PC-3 (cell line): ENCODE measurements around the gene FAM200B. TPM values are rescaled to one million over a fixed set of nuclear protein-coding genes. Genes with fewer than 3 reads are reported as not detected.

Experiments
- ATAC-seq: fragments of 200-7000 bp; cut with Tn5 transposase; 2 replicates; pipeline ENCODE4 v1.9.1; 2020; ENCODE audit warnings: mild to moderate bottlenecking, moderate library complexity
- BruUV-seq: library from RNA; stranded (reverse); fragments of 400-500 nt; replicated peaks from 2 replicates; lab custom pipeline; 2021; lab: Mats Ljungman, UMichigan
- CTCF ChIA-PET: fragments of 300-600 bp; sonication (Branson Sonifier 250); formaldehyde crosslinking; loops from one replicate; lab custom pipeline; 2022; ENCODE audit warnings: antibody characterized with exemption; lab: Charles Lee
- POLR2A ChIA-PET: fragments of 300-600 bp; sonication (Branson Sonifier 250); formaldehyde crosslinking; loops from one replicate; lab custom pipeline; 2022; ENCODE audit warnings: antibody characterized with exemption; ENCODE audit not compliant: unreplicated experiment; lab: Charles Lee
- DNase-seq: peaks from one replicate; pipeline ENCODE4 v3.0.0-alpha.2; 2015
- H2AFZ ChIP-seq: fragments of 300-600 bp; sonication (generic); 2 replicates; pipeline ENCODE4 v1.6.0; 2016; ENCODE audit warnings: antibody characterized with exemption, low read length
- H3F3A ChIP-seq: fragments of 300-600 bp; sonication (generic); one replicate; pipeline ENCODE4 v1.6.0; 2017; ENCODE audit warnings: antibody characterized with exemption, low read length, control low read depth, mild to moderate bottlenecking; ENCODE audit not compliant: unreplicated experiment
- H3K27ac ChIP-seq: fragments of 300-600 bp; sonication (generic); 2 replicates; pipeline ENCODE4 v1.5.1; 2016; ENCODE audit warnings: mild to moderate bottlenecking, low read length
- H3K27me3 ChIP-seq: fragments of 300-600 bp; sonication (generic); 2 replicates; pipeline ENCODE4 v1.6.1; 2016; ENCODE audit warnings: low read length, mixed read lengths
- H3K36me3 ChIP-seq: fragments of 300-600 bp; sonication (generic); 2 replicates; pipeline ENCODE4 v1.6.1; 2016; ENCODE audit warnings: low read depth, mixed run types, low read length, mixed read lengths
- H3K4me1 ChIP-seq: fragments of 300-600 bp; sonication (generic); 2 replicates; pipeline ENCODE4 v1.5.1; 2016; ENCODE audit warnings: low read length; ENCODE audit not compliant: insufficient read depth
- H3K4me2 ChIP-seq: fragments of 300-600 bp; sonication (generic); 2 replicates; pipeline ENCODE4 v1.6.0; 2016; ENCODE audit warnings: low read length
- H3K4me3 ChIP-seq: fragments of 300-600 bp; sonication (generic); 2 replicates; pipeline ENCODE4 v1.5.1; 2016; ENCODE audit warnings: mild to moderate bottlenecking, low read length, mixed read lengths
- H3K79me2 ChIP-seq: fragments of 300-600 bp; sonication (generic); 2 replicates; pipeline ENCODE4 v1.6.1; 2017; ENCODE audit warnings: low read length, mixed read lengths
- H3K9ac ChIP-seq: fragments of 300-600 bp; sonication (generic); 2 replicates; pipeline ENCODE4 v1.6.0; 2016; ENCODE audit warnings: mild to moderate bottlenecking, low read length
- H3K9me2 ChIP-seq: fragments of 300-600 bp; sonication (generic); replicated peaks from 2 replicates; pipeline ENCODE4 v1.6.1; 2016; ENCODE audit warnings: mixed run types, low read length, mixed read lengths
- H3K9me3 ChIP-seq: fragments of 300-600 bp; sonication (generic); 2 replicates; pipeline ENCODE4 v1.6.1; 2016; ENCODE audit warnings: low read length, mixed read lengths
- H4K20me1 ChIP-seq: fragments of 300-600 bp; sonication (generic); 2 replicates; pipeline ENCODE4 v1.6.1; 2016; ENCODE audit warnings: low read length, mixed read lengths
- CTCF ChIP-seq: fragments of 300-600 bp; sonication (generic); conservative IDR thresholded peaks from 2 replicates; pipeline ENCODE4 v1.5.1; 2017; ENCODE audit warnings: antibody characterized with exemption, low read depth, mild to moderate bottlenecking, low read length
- EZH2 ChIP-seq: fragments of 300-600 bp; sonication (generic); IDR thresholded peaks from one replicate; pipeline ENCODE4 v1.6.1; 2017; ENCODE audit warnings: antibody characterized with exemption, mild to moderate bottlenecking, low read length; ENCODE audit not compliant: unreplicated experiment
- EZH2phosphoT487 ChIP-seq: fragments of 300-600 bp; sonication (generic); IDR thresholded peaks from 2 replicates; pipeline ENCODE4 v1.6.1; 2018; ENCODE audit warnings: mild to moderate bottlenecking, antibody characterized with exemption, low read length, borderline replicate concordance
- intact Hi-C: fragments of 100-400 bp; cut with micrococcal nuclease; formaldehyde crosslinking; loops from 2 replicates; pipeline ENCODE4 v1.9.0; 2023
- total RNA-seq: library from RNA; depleted of rRNA; stranded (reverse); fragments of >200 nt; gene quantifications from 2 replicates; pipeline ENCODE4 v1.2.3, GENCODE V29; 2014

Gene FAM200B
- total RNA-seq, 1 experiment from 2014 or later, result 20.1 TPM

GRCh38 chr4:15716115-15716514 lies 34.5 kb downstream of the FAM200B start:
- Histone ChIP-seq H2AFZ (no peak overlapping the region), H3K27me3 (no peaks in the 10 kb centered on the region), H3K9ac (no peak overlapping the region), H3F3A (no peaks in the 10 kb centered on the region), H3K27ac (no peak overlapping the region), H3K4me2 (no peak overlapping the region), H3K79me2 (no peaks in the 10 kb centered on the region), H3K9me3 (no peaks in the 10 kb centered on the region), H3K36me3 (no peaks in the 10 kb centered on the region), H3K4me3 (no peak overlapping the region), H4K20me1 (no peaks in the 10 kb centered on the region), H3K9me2 (no peaks in the 10 kb centered on the region), H3K4me1 (peaks cover 9% of the 10 kb centered on the region)
- TF ChIP-seq EZH2phosphoT487, result no peak
- TF ChIP-seq EZH2, result no peak
- TF ChIP-seq CTCF, result no peak
- ATAC-seq, result no peak
- intact Hi-C loops, result no loop called here
- POLR2A ChIA-PET, result interaction anchor here (0.5 kb wide), 1 partner anchor 21 kb away, joined by 15 read pairs; no protein-coding TSS in a partner anchor
- BruUV-seq, result no TSS peak
- CTCF ChIA-PET, result no interaction called here
- no peak for DNase-seq

GRCh38 chr4:15717086-15717485 lies 35.5 kb downstream of the FAM200B start:
- intact Hi-C loops, result no loop called here
- Histone ChIP-seq H3K4me1 (peaks cover 9% of the 10 kb centered on the region), H2AFZ (no peak overlapping the region), H3K9ac (no peak overlapping the region), H3K4me2 (peak overlapping the region; percentile 37), H4K20me1 (no peaks in the 10 kb centered on the region), H3K79me2 (no peaks in the 10 kb centered on the region), H3F3A (no peaks in the 10 kb centered on the region), H3K9me3 (no peaks in the 10 kb centered on the region), H3K4me3 (no peak overlapping the region), H3K27me3 (no peaks in the 10 kb centered on the region), H3K27ac (no peak overlapping the region), H3K9me2 (no peaks in the 10 kb centered on the region), H3K36me3 (no peaks in the 10 kb centered on the region)
- peak; percentile 30 for DNase-seq
- BruUV-seq, result no TSS peak
- CTCF ChIA-PET, result no interaction called here
- POLR2A ChIA-PET, result no interaction called here
- no peak for TF ChIP-seq EZH2
- TF ChIP-seq EZH2phosphoT487, result no peak
- no peak for TF ChIP-seq CTCF
- ATAC-seq, result peak; percentile 87

GRCh38 chr4:15717657-15718416 lies 36.2 kb downstream of the FAM200B start:
- intact Hi-C loops, result no loop called here
- Histone ChIP-seq H3K4me1 (peaks cover 9% of the 10 kb centered on the region), H3K27me3 (no peaks in the 10 kb centered on the region), H3K9me2 (no peaks in the 10 kb centered on the region), H3K9ac (no peak overlapping the region), H4K20me1 (no peaks in the 10 kb centered on the region), H2AFZ (no peak overlapping the region), H3K9me3 (no peaks in the 10 kb centered on the region), H3F3A (no peaks in the 10 kb centered on the region), H3K4me2 (peak overlapping the region; percentile 37; the same call in 1 of the 2 replicates), H3K4me3 (no peak overlapping the region), H3K27ac (no peak overlapping the region), H3K79me2 (no peaks in the 10 kb centered on the region), H3K36me3 (no peaks in the 10 kb centered on the region)
- 0 out of 2 replicates have a peak, but pooled peaks have one; percentile 15 for ATAC-seq
- no TSS peak for BruUV-seq
- ChIA-PET CTCF (no interaction called here), POLR2A (interaction anchor here (0.7 kb wide), 1 partner anchor 64 kb away, joined by 23 read pairs; no protein-coding TSS in a partner anchor)
- TF ChIP-seq EZH2phosphoT487, result no peak
- no peak for TF ChIP-seq EZH2
- no peak for TF ChIP-seq CTCF
- DNase-seq, result no peak
